ENCODE measurements around the gene NRXN3. TPM values are rescaled to one million over a fixed set of nuclear protein-coding genes. Genes with fewer than 3 reads are reported as not detected.

Gene NRXN3
- total and polyA plus RNA-seq, 2 experiments from 2014 or later, result 1.0 to 1.8 TPM

GRCh38 chr14:79668951-79669350 is 1498.8 kb downstream of the NRXN3 start:
- Mint-ChIP-seq H3K27me3 (ENCODE audit: insufficient read depth, low read depth, poor library complexity) (no peaks in the 10 kb centered on the region), H3K9me3 (no peaks in the 10 kb centered on the region), H3K27ac (no peak overlapping the region), H3K36me3 (ENCODE audit: low read depth) (no peaks in the 10 kb centered on the region), H3K4me3 (no peak overlapping the region), H3K4me1 (no peaks in the 10 kb centered on the region)
- Histone ChIP-seq H3K4me3 (no peak overlapping the region), H3K9me2 (ENCODE audit: insufficient read depth) (no peaks in the 10 kb centered on the region), H3K36me3 (ENCODE audit: insufficient read depth) (no peaks in the 10 kb centered on the region), H3K4me2 (no peak overlapping the region), H3F3A (replicated peaks; ENCODE audit: low read depth) (no peaks in the 10 kb centered on the region), H4K20me1 (replicated peaks; ENCODE audit: insufficient read depth) (no peaks in the 10 kb centered on the region), H3K79me2 (replicated peaks; ENCODE audit: insufficient read depth) (no peaks in the 10 kb centered on the region), H3K4me1 (ENCODE audit: insufficient read depth) (no peaks in the 10 kb centered on the region), H3K27me3 (ENCODE audit: insufficient read depth) (no peaks in the 10 kb centered on the region), H2AFZ (no peak overlapping the region), H3K27ac (ENCODE audit: low read depth) (no peak overlapping the region)
- DNase-seq (ENCODE audit: low spot score) (no peak), ATAC-seq (no peak)
- TF ChIP-seq, protein P1, sequence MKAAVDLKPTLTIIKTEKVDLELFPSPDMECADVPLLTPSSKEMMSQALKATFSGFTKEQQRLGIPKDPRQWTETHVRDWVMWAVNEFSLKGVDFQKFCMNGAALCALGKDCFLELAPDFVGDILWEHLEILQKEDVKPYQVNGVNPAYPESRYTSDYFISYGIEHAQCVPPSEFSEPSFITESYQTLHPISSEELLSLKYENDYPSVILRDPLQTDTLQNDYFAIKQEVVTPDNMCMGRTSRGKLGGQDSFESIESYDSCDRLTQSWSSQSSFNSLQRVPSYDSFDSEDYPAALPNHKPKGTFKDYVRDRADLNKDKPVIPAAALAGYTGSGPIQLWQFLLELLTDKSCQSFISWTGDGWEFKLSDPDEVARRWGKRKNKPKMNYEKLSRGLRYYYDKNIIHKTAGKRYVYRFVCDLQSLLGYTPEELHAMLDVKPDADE (IDR thresholded peaks at IDR 0.05), result no peak
- TF ChIP-seq NANOG (IDR thresholded peaks at IDR 0.05; ENCODE audit: borderline replicate concordance), result no peak
- no peak for TF ChIP-seq ZNF114 (CRISPR knock-in tag; IDR thresholded peaks at IDR 0.05)
- no peak for TF ChIP-seq JUNB (IDR thresholded peaks at IDR 0.05; ENCODE audit: unreplicated experiment)
- no peak for TF ChIP-seq ZNF462 (CRISPR knock-in tag; IDR thresholded peaks at IDR 0.05)
- no peak for TF ChIP-seq EZH2 (IDR thresholded peaks at IDR 0.05; ENCODE audit: low read depth, unreplicated experiment)
- TF ChIP-seq POLR2AphosphoS5 (IDR thresholded peaks at IDR 0.05; ENCODE audit: low read depth), result no peak
- TF ChIP-seq EZH2phosphoT487 (IDR thresholded peaks at IDR 0.05; ENCODE audit: unreplicated experiment), result no peak

All from GM23338 (cell line).